SW480 (cell line): ENCODE measurements around the gene CRELD2.
A peak's percentile ranks its signal among the peaks of the same experiment; 100 is the strongest.

Experiments
- DNase-seq: peaks from one replicate; pipeline ENCODE4 v3.0.0-alpha.2; 2016; ENCODE audit warnings: low spot score

The CRELD2 gene

DNA sequence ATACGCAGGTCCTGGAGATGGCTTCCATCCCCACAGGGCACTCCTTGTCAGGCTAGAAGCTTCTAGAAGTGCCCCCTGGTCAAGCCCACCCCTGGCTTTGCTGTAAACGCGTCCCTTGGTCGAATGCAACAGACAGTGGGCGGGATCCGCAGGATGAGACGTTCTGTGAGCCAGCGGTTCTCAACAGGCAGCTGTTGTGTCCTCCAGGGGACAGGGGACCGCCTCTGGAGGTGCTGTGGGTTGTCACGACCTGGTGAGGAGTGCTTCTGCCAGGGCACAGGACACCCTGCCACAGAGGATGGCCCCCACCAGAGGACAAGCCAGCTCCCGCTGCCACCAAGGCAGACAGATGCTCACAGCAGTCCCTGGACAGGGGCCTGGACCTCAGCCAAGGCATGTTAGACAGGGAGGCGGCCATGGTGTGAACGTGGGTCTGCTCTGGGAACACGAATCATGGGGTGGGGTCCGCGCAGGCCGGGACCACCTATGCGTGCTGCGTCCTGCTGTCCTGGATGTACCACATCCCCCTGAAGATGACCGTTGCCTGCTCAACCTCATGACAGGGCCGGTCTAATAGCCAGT is 11.7 kb downstream of the CRELD2 start:
- DNase-seq, result no peak

GRCh38 chr22:49930596-49931412 is 12.4 kb downstream of the CRELD2 start:
- peak; percentile 87 for DNase-seq

DNA sequence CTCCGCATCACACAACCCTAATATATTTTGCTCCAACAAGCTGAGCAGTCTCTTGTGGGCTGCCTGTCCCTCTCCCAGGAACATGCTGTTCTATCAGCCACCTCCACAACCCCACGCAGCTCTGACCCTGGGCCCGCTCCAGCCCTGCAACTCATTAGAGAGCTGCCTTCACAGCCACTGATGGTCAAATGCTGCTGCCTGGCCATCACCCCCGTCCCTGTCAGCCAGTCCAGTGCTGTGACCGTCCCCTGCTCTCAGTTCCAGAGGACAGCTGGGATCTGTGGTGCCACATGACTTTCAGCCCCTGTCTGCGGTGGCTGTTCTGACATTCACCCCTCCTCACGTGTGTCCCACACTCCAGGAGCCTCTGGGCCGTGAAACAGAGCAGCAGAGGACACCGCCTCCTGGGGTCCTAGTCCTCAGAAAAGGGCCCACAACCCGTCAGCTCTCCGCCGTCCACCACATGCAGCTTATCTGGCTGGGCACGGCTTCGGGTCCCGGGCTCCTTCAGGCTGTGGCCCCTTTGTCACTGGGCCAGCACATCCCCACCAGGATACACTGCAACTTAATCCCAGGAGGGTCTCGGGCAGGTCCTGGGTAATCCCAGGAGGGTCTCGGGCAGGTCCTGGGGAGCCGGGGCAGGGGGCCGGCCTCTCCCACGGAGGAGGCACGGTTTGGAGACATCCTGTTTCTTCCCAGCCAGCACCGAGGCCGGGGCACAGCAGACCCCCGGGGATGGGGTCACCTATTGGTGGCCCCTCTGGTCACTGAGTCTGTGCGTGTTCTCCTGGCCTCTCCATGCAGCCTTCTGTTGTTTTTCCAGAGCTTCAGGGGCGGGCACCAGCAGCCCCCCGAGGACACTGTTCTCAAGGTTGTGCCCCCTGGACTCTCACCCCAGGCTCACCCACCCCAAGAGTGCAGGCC is 15.1 kb downstream of the CRELD2 start:
- DNase-seq, result no peak

DNA sequence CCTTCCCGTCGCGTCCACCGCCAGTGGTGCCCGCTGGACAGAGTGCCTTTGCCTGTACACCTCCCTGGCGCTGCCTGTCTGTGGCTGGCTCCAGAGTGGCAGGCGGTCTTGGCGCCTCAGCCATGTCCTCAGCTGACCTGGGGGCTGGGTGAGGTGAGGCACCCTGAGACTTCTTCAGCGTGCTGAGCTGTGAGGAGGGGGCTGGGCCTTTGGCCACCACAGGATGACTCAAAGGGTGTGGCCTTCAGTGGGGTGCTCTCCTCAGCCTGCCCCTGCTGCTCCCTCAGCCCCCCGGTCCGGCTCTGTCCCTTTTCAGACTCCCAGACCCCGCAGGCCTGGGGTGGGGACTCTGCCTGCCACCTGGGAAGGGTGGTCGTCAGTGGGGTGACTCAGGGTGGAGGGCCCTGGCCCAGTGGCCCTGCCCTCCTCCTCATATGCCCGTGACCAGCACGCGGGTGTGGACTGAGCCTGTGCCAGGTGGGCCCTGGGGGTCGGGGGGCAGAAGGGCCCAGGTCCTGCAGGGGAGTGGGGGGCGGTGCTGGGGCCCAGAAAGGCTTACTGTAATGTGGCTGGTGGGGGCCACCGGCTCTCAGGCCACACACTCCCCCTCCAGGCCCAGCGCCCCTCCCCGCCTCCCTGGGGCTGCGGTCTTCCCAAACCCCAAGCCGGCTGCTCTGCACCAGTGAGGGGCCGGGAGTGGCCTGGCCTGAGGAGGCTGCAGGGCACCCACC is 15.9 kb downstream of the CRELD2 start:
- DNase-seq, result peak; percentile 41

DNA sequence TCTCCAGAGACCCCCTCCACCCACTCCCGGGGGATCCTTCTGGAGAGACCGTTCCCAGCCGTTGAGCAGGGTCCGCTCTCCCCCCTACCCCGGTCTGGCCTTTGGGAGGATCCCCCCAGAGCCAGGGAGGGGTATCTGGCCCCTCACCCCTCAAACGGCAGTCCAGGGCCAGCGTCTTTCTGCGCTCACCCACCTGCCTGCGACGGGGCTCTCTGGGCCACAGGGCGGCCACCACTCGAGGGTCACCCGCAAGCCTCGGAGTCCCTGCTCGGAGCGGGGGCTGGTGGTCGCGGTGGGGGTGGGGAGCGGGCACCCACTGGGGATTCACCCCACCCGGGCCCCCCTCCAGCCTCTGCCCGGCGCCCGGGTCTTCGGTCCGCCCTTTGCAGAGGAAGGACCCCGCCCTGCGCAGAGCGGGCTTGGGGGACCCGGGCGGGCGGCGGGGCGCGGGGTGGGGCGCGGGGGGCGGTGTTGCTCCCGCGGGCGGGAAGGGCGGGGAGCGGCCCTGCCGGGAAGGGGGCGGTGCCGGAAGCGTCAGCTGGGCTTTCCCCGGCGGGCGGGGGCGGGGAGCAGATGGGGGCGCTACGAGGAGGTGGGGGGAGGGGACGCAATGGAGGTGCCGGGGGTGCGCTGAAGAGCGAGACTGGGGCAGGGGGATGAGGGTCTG is 16.6 kb downstream of the CRELD2 start:
- peak; percentile 25 for DNase-seq

GRCh38 chr22:49935561-49935960 is 17.1 kb downstream of the CRELD2 start:
- no peak for DNase-seq

GRCh38 chr22:49936018-49936972 is 17.9 kb downstream of the CRELD2 start:
- peak; percentile 81 for DNase-seq

- DNase-seq, result no peak
Observed at GRCh38 chr22:49936973-49937757, 18.7 kb downstream of the CRELD2 start.

DNA sequence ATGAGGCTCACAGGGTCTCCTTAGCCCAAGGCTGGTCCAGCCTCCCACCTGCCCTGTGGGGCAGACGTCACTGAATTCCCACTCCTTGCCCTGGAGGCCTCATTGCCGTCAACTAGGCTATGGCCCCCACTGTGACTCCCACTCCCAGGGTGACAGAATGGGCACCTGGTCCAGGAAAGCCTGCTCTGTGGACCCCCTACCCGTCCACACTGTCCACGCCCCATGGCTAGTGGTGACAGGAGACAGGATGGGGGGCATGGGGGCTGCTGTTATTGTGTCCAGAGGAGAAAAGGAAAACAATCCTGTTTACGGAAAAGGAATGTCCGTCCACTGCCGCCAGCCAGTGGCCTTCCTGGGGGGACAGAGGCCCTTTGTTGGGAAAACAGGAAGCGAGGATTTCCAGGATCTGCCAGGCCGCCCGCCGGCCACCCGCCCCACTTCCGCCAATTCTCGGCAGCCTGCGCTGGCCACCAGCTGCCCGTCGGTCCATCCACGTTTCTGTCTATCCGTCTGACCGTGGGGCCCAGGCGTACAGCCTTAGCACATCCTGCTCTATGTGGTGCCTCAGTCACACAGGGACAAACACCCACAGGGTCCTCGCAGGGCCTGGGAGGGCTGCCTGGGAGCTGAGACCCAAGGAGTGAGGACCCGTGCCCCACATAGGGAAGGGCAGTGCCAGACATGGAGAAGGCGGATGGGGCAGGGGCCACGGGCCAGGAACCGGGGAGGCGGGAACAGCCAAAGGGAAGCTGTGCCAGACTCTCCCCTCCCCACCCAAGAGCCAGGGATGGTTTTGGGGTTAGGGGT is 19.5 kb downstream of the CRELD2 start:
- DNase-seq, result peak; percentile 34

DNA sequence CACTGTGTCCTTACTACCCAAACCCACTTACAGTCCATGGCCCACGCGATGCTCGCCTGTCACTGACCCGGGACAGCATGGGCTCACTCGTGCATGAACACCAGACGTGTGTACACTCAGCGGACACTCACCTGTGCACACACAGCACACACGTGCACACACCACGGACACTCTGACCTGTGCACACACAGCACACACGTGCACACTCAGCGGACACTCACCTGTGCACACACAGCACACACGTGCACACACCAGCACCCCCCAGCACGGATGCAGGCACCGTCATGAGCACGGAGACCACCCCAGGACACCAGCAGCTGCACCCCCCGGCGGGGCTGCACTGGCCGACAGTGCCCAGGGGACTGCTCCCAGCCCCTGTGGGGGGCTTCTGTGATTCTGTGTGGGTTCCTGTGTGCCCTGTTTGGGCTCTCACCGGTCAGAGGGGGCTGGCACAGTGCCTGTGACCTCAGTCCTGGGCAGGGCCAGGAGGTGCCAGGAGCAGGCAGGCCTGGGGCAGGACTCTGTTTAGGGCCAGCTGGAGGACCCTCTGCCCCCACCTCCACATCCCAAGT is 20.2 kb downstream of the CRELD2 start:
- no peak for DNase-seq

DNA sequence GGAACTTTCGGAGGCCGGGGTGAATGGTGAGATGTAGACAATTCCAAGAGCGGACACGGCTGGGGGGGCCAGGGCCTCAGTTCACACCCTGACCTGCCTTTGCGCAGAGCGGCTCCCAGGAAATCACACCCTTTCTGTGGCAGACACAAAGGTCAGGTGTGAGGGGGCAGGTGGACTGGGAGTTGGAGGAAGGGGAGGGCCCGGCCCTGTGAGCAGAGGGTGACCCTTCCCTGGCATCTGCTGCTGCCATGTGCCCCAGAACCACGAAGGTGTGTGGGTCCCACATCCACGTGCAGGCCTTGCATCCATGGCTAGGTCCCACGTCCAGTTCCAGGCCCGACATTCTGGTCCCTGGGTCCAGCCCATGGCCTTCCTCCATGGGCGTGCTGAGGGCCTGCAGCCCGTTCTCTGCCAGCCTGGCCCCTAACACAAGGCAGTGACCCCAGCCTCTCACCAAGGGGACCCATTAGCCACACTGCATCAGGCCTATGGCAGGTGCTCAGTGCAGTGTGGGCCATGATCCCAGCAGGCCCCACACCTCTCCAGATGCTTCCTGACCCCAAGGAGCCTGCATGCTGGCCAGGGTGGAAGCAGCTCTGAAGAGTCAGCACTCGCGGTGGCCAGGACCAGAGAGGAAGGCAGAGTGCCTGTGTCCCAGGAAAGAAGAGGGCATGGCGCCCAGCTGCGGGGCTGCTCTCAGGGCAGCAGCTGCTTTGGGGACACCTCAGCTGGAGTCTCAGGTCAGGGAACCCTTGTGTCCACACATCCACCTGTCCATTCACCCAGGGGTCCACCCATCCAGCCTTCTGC is 23.3 kb downstream of the CRELD2 start:
- no peak for DNase-seq

GRCh38 chr22:49942565-49943404 is 24.4 kb downstream of the CRELD2 start:
- no peak for DNase-seq

DNA sequence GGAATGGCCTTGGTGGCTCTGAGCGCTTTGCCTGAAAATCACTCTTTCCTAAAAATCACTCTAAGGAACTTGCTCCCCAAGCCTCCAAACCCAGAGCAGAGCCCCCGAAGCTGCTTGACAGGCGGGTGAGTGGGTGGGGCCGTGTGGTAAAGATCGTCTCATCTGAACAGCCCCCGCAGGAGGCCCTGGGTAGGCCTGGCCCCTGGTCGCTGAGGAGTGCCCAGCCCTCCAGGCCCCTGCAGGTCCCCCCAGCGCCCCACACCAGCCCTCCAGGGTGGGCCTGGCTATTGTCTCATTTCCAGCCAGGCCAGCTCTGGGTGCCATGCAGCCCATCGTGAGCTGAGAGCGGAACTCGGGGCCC is 25.0 kb downstream of the CRELD2 start:
- no peak for DNase-seq

DNA sequence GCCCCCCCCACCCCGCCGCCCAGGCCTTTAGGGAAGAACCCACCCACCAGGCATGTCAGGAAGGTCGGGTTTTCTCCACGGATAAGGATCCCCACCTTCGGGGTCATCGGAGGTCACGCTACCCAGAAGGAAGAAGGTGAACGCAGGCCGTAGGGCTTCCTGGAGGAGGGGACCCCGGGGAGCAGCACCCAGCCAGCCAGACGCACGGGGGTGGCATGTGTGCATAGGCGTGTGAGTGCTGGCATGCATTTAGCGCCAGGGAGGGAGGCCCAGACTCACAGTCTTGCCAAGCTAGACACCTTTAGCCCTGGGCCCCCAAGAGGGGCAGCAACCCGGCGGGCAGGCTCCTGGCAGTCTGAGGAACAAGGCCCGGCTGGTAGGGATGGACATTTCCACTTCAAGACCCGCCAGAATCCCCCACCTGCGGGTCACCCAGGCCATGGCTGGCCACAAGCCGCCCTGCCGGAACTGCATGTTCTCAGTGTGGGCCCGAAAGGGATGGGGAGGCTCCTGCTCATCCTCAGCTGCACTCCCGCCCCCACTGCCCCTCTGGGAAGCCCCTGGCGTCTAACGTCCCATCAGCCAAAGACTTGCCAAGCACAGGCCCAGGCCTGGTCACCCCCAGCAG is 25.5 kb downstream of the CRELD2 start:
- no peak for DNase-seq

GRCh38 chr22:49944399-49944891 is 26.0 kb downstream of the CRELD2 start:
- DNase-seq, result no peak
